ENCODE data around the gene FZD4.

FZD4 gene

DNA sequence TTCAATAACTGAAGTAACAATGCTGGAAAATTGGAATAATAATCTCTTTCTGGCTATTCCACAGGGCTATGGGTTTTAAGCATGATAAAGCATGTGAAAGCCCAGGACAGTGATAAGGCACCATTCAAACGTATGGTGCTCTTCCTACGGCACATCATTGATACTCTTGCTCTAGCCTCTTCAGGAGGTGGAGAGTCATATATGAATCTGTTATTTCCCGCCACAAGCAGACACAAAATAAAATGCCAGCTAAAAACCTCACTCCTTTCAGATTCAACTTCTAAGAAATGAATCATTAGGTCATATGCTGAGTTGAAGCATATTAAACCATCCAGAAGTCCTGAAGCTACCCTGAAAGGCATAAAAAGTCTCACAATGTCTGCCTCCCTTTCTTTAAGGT lies 49.9 kb downstream of the FZD4 start:
- no peak for DNase-seq

DNA sequence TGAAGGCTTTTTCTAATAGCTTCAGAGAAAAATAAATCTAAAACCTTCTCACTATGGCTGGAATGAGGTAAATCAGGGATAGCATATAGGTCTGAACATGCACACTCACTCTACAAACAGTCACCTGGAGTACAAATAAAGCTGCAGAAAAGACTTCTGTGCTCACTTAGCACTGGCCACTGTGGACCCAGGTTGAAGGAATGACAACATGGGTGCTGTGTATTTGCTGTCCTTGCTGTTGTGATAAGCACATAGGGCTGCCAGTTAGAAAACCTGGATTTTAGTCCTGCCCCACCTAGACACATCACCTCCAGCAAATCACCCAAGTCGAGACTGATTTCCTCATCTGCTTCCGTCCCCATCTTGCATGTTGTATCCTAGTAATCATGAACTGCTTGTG lies 51.2 kb downstream of the FZD4 start:
- DNase-seq: no peak

DNA sequence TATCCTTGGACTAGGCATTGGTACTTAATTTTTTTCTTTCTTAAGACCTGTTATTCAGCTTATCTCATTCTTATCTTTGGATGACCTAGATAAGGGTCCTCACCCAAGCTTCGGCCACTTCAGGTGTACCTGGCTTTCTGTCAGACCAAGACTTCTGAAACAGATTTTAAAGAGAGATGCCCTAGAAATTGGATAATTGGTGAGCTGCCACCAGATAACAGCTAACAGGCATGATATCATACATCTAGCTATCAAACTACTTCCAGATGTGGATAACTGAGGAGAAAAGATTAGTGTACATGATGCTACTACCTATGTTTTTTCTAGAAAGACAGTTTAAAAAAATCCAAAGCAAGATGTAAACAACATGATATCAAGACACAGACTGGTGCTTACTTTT lies 52.9 kb downstream of the FZD4 start:
- DNase-seq: no peak

DNA sequence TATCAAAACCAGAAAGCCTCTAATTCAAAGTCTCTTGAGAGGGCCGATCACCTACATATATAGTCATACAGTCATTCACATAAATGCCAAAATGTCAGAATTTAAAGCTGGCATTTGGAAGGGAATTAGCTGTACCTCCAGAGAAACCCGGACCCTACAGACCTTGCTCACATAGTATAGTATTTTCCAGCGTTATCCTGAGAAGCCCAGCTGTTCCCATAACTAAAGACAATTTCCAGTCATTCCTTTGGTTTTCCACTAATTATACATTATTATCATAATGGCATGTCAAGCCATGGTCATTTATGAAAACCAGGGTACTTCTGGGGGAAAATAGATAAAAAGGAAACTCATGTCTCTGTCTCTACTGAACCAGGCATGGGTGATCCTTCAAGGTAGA lies 53.6 kb downstream of the FZD4 start:
- no peak for DNase-seq

DNA sequence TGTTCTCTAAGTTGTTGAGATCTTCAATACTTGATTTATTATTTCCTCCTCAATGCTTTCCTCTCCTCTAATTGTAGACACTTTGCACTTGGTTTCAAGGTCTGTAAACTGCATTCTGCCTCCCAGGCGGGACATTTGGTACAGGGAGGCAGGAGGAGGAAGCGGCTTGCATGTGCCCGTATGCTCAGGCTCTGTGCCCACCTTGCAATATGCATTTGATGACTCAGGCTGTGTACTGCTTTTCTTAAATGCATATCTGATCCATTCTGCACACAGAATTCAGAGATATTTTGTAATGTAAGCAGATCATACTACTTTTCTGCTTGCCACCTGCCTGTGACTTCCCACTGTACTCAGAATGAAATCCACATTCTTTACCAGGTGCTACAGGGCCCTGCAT lies 55.0 kb downstream of the FZD4 start:
- no peak for DNase-seq

DNA sequence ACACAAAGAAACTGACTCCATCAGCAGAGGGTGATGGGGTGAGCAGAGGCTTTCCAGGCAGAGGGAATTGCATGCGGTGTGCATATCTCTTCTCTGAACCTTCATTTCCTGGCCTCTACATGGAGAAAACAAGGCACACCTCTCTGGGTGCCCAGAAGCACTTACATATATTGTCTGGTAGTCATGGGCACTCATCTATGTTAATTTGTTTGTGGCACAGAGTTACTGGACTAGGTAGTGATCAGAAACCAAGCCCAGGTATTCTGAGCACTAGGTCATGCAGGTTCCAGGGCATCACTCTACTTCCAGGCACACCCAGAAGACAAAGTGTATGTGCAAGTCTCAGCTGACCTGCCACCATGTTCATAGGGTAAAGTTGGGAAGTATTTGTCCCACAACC lies 56.5 kb downstream of the FZD4 start:
- DNase-seq: no peak

DNA sequence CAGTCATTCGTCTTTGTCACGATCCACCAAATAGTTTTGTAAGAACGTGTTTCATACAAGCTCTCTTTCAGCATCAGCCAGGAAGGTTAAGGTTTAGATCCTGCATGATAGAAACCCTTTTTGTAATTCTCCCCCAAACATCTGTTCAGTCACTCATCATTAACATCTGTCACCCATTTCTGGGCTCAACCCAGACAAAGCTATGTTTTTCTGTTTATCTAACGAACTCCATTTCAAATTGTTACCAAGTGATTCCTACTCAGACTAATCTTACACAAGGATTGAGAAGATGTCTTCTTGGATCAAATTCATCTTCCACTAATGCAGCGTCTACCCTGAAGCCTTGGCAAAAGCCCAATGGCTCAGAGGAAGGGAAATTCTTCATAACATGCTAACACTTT lies 58.8 kb downstream of the FZD4 start:
- no peak for DNase-seq
